Astrocyte (in vitro differentiated cells and primary cell): Measurements from ENCODE around the gene TREML1. TPM values are rescaled to one million over a fixed set of nuclear protein-coding genes. Genes with fewer than 3 reads are reported as not detected.
"Not testable (repeated sequence)": the region's sequence is repeated elsewhere in the genome, so short reads cannot be mapped to it uniquely, and the experiment has no call there.

Source experiments
- DNase-seq: peaks from one replicate; pipeline ENCODE4 v3.0.0-alpha.2; 2010; ENCODE audit warnings: low read depth
- FAIRE-seq: peaks from 2 replicates; lab custom pipeline; 2011; peaks lifted over from hg19 to GRCh38; lab: Jason Lieb, UNC
- H2AFZ ChIP-seq: 2 replicates; pipeline ENCODE4 v1.6.0; 2012; ENCODE audit warnings: low read depth, low read length, inconsistent platforms
- H3K27ac ChIP-seq: 2 replicates; pipeline ENCODE4 v1.5.1; 2011; ENCODE audit warnings: low read depth, low read length, inconsistent platforms
- H3K27me3 ChIP-seq: 2 replicates; pipeline ENCODE4 v1.6.0; 2011; ENCODE audit warnings: low read length, inconsistent platforms; ENCODE audit not compliant: insufficient read depth
- H3K36me3 ChIP-seq: 2 replicates; pipeline ENCODE4 v1.5.1; 2011; ENCODE audit warnings: low read length, inconsistent platforms; ENCODE audit not compliant: insufficient read depth
- H3K4me1 ChIP-seq: 2 replicates; pipeline ENCODE4 v1.5.1; 2011; ENCODE audit warnings: low read length, inconsistent platforms; ENCODE audit not compliant: insufficient read depth
- H3K4me2 ChIP-seq: 2 replicates; pipeline ENCODE4 v1.6.0; 2012; ENCODE audit warnings: low read length, inconsistent platforms
- H3K4me3 ChIP-seq: 2 replicates; pipeline ENCODE4 v1.5.1; 2011; ENCODE audit warnings: low read depth, mild to moderate bottlenecking, low read length, inconsistent platforms; ENCODE audit not compliant: insufficient read depth
- H3K79me2 ChIP-seq: 2 replicates; pipeline ENCODE4 v1.6.0; 2012; ENCODE audit warnings: mild to moderate bottlenecking, low read length, inconsistent platforms; ENCODE audit not compliant: insufficient read depth
- H3K9ac ChIP-seq: 2 replicates; pipeline ENCODE4 v1.6.0; 2012; ENCODE audit warnings: mild to moderate bottlenecking, low read length, inconsistent platforms
- H3K9me3 ChIP-seq: 2 replicates; pipeline ENCODE4 v1.5.1; 2012; ENCODE audit warnings: low read depth, mild to moderate bottlenecking, low read length, inconsistent platforms; ENCODE audit not compliant: insufficient read depth
- H4K20me1 ChIP-seq: 2 replicates; pipeline ENCODE4 v1.6.0; 2012; ENCODE audit warnings: low read length, inconsistent platforms; ENCODE audit not compliant: insufficient read depth
- H3K27ac Mint-ChIP-seq: one replicate; pipeline ENCODE4 v1.8.0; 2021; ENCODE audit warnings: mild to moderate bottlenecking, mixed read lengths; ENCODE audit not compliant: unreplicated experiment
- H3K27me3 Mint-ChIP-seq: one replicate; pipeline ENCODE4 v1.8.0; 2021; ENCODE audit warnings: low read depth, mixed read lengths; ENCODE audit not compliant: unreplicated experiment
- H3K36me3 Mint-ChIP-seq: one replicate; pipeline ENCODE4 v1.8.0; 2021; ENCODE audit warnings: low read depth, mixed read lengths; ENCODE audit not compliant: unreplicated experiment
- H3K4me1 Mint-ChIP-seq: one replicate; pipeline ENCODE4 v1.8.0; 2021; ENCODE audit warnings: low read depth, mixed read lengths; ENCODE audit not compliant: unreplicated experiment
- H3K4me3 Mint-ChIP-seq: one replicate; pipeline ENCODE4 v1.8.0; 2021; ENCODE audit warnings: mild to moderate bottlenecking, moderate library complexity, mixed read lengths; ENCODE audit not compliant: unreplicated experiment
- H3K9me3 Mint-ChIP-seq: one replicate; pipeline ENCODE4 v1.8.0; 2021; ENCODE audit warnings: mild to moderate bottlenecking, mixed read lengths; ENCODE audit not compliant: unreplicated experiment
- EZH2 ChIP-seq: IDR thresholded peaks from 2 replicates; pipeline ENCODE4 v1.6.1; 2012; ENCODE audit warnings: mild to moderate bottlenecking, low read length, inconsistent platforms; ENCODE audit not compliant: insufficient read depth
- total RNA-seq: library from RNA; stranded (reverse); gene quantifications from 2 replicates; pipeline ENCODE4 v1.2.1, GENCODE V29; 2021
- TF ChIP-seq, protein P1 (sequence below): IDR thresholded peaks from 2 replicates; pipeline ENCODE4 v1.5.1; 2011; ENCODE audit warnings: low read depth, mild to moderate bottlenecking, inconsistent platforms, low read length, moderate library complexity; ENCODE audit not compliant: insufficient read depth

TREML1 gene
- total RNA-seq, 1 donor from 2014 or later, result not detected

GRCh38 chr6:41119508-41119907 is 34.6 kb downstream of the TREML1 start:
- H4K20me1 ChIP-seq, result no peaks in the 10 kb centered on the region
- Mint-ChIP-seq H3K27ac (no peak overlapping the region), H3K4me1 (no peaks in the 10 kb centered on the region), H3K36me3 (peaks cover 4% of the 10 kb centered on the region), H3K4me3 (no peak overlapping the region), H3K9me3 (no peaks in the 10 kb centered on the region), H3K27me3 (peaks cover 4% of the 10 kb centered on the region)
- no peak overlapping the region for H3K9ac ChIP-seq
- no peaks in the 10 kb centered on the region for H3K9me3 ChIP-seq
- no peak overlapping the region for H3K4me3 ChIP-seq
- H3K79me2 ChIP-seq, result no peaks in the 10 kb centered on the region
- TF ChIP-seq, protein P1, sequence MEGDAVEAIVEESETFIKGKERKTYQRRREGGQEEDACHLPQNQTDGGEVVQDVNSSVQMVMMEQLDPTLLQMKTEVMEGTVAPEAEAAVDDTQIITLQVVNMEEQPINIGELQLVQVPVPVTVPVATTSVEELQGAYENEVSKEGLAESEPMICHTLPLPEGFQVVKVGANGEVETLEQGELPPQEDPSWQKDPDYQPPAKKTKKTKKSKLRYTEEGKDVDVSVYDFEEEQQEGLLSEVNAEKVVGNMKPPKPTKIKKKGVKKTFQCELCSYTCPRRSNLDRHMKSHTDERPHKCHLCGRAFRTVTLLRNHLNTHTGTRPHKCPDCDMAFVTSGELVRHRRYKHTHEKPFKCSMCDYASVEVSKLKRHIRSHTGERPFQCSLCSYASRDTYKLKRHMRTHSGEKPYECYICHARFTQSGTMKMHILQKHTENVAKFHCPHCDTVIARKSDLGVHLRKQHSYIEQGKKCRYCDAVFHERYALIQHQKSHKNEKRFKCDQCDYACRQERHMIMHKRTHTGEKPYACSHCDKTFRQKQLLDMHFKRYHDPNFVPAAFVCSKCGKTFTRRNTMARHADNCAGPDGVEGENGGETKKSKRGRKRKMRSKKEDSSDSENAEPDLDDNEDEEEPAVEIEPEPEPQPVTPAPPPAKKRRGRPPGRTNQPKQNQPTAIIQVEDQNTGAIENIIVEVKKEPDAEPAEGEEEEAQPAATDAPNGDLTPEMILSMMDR, result no peak
- no peak for TF ChIP-seq EZH2
- no peaks in the 10 kb centered on the region for H3K27me3 ChIP-seq
- H3K27ac ChIP-seq, result no peak overlapping the region
- DNase-seq (no peak), FAIRE-seq (no peak)
- no peak overlapping the region for H2AFZ ChIP-seq
- no peak overlapping the region for H3K4me2 ChIP-seq
- H3K4me1 ChIP-seq, result no peaks in the 10 kb centered on the region
- no peaks in the 10 kb centered on the region for H3K36me3 ChIP-seq

GRCh38 chr6:41115027-41115426 is 39.1 kb downstream of the TREML1 start:
- H3K27ac Mint-ChIP-seq, H3K4me1 ChIP-seq, H4K20me1 ChIP-seq, H3K4me3 ChIP-seq, H3K4me3 Mint-ChIP-seq, H3K4me1 Mint-ChIP-seq, H3K27ac ChIP-seq, H3K9me3 Mint-ChIP-seq, H3K27me3 ChIP-seq, H3K4me2 ChIP-seq, H3K27me3 Mint-ChIP-seq, H3K36me3 ChIP-seq, H3K9me3 ChIP-seq, H2AFZ ChIP-seq, H3K36me3 Mint-ChIP-seq, H3K79me2 ChIP-seq, FAIRE-seq, DNase-seq, H3K9ac ChIP-seq: not testable (repeated sequence)

DNA sequence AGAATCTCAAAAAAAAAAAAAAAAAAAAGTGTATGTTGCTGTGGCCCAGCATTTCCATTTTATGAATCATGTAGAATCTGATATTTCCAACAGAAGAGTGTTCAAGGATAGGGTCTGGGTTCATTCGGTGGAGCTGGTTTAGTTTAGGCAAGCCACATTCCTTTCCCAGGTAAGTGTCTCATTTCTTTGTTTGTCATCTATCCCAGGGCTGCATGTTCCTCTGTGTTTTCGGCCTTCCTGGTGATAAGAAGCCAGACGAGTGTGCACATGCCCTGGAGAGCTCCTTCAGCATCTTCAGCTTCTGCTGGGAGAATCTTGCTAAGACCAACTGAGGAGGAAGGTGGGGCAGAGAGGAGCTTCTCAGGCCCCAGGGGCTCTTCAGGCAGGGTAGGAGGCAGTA is 43.1 kb downstream of the TREML1 start:
- no peaks in the 10 kb centered on the region for H3K4me1 ChIP-seq
- TF ChIP-seq EZH2, result no peak
- TF ChIP-seq, protein P1, result no peak
- DNase-seq (no peak), FAIRE-seq (no peak)
- H3K9ac ChIP-seq, result no peak overlapping the region
- no peak overlapping the region for H3K27ac ChIP-seq
- H3K27me3 ChIP-seq, result no peaks in the 10 kb centered on the region
- no peak overlapping the region for H3K4me3 ChIP-seq
- no peak overlapping the region for H2AFZ ChIP-seq
- no peaks in the 10 kb centered on the region for H3K9me3 ChIP-seq
- Mint-ChIP-seq H3K27ac (no peak overlapping the region), H3K36me3 (peaks cover 2% of the 10 kb centered on the region), H3K4me1 (no peaks in the 10 kb centered on the region), H3K9me3 (no peaks in the 10 kb centered on the region), H3K27me3 (peaks cover 2% of the 10 kb centered on the region), H3K4me3 (no peak overlapping the region)
- no peak overlapping the region for H3K4me2 ChIP-seq
- no peaks in the 10 kb centered on the region for H4K20me1 ChIP-seq
- H3K36me3 ChIP-seq, result no peaks in the 10 kb centered on the region
- no peaks in the 10 kb centered on the region for H3K79me2 ChIP-seq
